WTC11 (cell line): ENCODE data around the gene CNPY3.
"Not testable (repeated sequence)": the region's sequence is repeated elsewhere in the genome, so short reads cannot be mapped to it uniquely, and the experiment has no call there.

Experiments used
- CREM ChIP-seq: sonication (generic); formaldehyde crosslinking; IDR thresholded peaks from 2 replicates; pipeline ENCODE4 v1.8.1; 2022; ENCODE audit warnings: mild to moderate bottlenecking, missing genetic modification reagents, moderate library complexity
- CTCF ChIP-seq: fragments of 200-600 bp; IDR thresholded peaks from 2 replicates; pipeline ENCODE4 v1.8.0; 2022; ENCODE audit warnings: antibody characterized with exemption
- ERG ChIP-seq: fragments of 250-450 bp; sonication (Bioruptor Pico); IDR thresholded peaks from 2 replicates; pipeline ENCODE4 v1.8.0; 2021; ENCODE audit warnings: mild to moderate bottlenecking
- TEAD4 ChIP-seq: sonication (generic); formaldehyde crosslinking; IDR thresholded peaks from 2 replicates; pipeline ENCODE4 v1.8.0; 2022; ENCODE audit warnings: mild to moderate bottlenecking, missing genetic modification reagents
- USF1 ChIP-seq: sonication (generic); formaldehyde crosslinking; IDR thresholded peaks from 2 replicates; pipeline ENCODE4 v1.8.0; 2022; ENCODE audit warnings: mild to moderate bottlenecking, missing genetic modification reagents
- USF2 ChIP-seq: sonication (generic); formaldehyde crosslinking; IDR thresholded peaks from 2 replicates; pipeline ENCODE4 v1.8.1; 2023; ENCODE audit warnings: mild to moderate bottlenecking, missing genetic modification reagents, moderate library complexity

- TF ChIP-seq USF2 (CRISPR knock-in tag); ERG (CRISPR knock-in tag); CREM; CTCF; USF1; TEAD4 (CRISPR knock-in tag): not testable (repeated sequence)
Observed at GRCh38 chr6:42902429-42903263, 26.6 kb upstream of the CNPY3 start.
